ENCODE results near the gene NHSL2.

- TF ChIP-seq CREB1 (CRISPR knock-in tag; IDR thresholded peaks at IDR 0.05; ENCODE audit: low read depth) (no peak), EZH2phosphoT487 (IDR thresholded peaks at IDR 0.05; ENCODE audit: unreplicated experiment) (no peak), ZNF462 (CRISPR knock-in tag; IDR thresholded peaks at IDR 0.05) (no peak), POLR2AphosphoS5 (IDR thresholded peaks at IDR 0.05; ENCODE audit: low read depth) (no peak), EZH2 (IDR thresholded peaks at IDR 0.05; ENCODE audit: low read depth, unreplicated experiment) (no peak), JUNB (IDR thresholded peaks at IDR 0.05; ENCODE audit: unreplicated experiment) (no peak), NANOG (IDR thresholded peaks at IDR 0.05; ENCODE audit: borderline replicate concordance) (no peak)
- TF ChIP-seq, protein P1, sequence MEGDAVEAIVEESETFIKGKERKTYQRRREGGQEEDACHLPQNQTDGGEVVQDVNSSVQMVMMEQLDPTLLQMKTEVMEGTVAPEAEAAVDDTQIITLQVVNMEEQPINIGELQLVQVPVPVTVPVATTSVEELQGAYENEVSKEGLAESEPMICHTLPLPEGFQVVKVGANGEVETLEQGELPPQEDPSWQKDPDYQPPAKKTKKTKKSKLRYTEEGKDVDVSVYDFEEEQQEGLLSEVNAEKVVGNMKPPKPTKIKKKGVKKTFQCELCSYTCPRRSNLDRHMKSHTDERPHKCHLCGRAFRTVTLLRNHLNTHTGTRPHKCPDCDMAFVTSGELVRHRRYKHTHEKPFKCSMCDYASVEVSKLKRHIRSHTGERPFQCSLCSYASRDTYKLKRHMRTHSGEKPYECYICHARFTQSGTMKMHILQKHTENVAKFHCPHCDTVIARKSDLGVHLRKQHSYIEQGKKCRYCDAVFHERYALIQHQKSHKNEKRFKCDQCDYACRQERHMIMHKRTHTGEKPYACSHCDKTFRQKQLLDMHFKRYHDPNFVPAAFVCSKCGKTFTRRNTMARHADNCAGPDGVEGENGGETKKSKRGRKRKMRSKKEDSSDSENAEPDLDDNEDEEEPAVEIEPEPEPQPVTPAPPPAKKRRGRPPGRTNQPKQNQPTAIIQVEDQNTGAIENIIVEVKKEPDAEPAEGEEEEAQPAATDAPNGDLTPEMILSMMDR (conservative IDR thresholded peaks at IDR 0.05; ENCODE audit: low read depth in 2 of 2): no peak
- TF ChIP-seq, protein P2, sequence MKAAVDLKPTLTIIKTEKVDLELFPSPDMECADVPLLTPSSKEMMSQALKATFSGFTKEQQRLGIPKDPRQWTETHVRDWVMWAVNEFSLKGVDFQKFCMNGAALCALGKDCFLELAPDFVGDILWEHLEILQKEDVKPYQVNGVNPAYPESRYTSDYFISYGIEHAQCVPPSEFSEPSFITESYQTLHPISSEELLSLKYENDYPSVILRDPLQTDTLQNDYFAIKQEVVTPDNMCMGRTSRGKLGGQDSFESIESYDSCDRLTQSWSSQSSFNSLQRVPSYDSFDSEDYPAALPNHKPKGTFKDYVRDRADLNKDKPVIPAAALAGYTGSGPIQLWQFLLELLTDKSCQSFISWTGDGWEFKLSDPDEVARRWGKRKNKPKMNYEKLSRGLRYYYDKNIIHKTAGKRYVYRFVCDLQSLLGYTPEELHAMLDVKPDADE (IDR thresholded peaks at IDR 0.05): no peak
- TF ChIP-seq, protein P3, sequence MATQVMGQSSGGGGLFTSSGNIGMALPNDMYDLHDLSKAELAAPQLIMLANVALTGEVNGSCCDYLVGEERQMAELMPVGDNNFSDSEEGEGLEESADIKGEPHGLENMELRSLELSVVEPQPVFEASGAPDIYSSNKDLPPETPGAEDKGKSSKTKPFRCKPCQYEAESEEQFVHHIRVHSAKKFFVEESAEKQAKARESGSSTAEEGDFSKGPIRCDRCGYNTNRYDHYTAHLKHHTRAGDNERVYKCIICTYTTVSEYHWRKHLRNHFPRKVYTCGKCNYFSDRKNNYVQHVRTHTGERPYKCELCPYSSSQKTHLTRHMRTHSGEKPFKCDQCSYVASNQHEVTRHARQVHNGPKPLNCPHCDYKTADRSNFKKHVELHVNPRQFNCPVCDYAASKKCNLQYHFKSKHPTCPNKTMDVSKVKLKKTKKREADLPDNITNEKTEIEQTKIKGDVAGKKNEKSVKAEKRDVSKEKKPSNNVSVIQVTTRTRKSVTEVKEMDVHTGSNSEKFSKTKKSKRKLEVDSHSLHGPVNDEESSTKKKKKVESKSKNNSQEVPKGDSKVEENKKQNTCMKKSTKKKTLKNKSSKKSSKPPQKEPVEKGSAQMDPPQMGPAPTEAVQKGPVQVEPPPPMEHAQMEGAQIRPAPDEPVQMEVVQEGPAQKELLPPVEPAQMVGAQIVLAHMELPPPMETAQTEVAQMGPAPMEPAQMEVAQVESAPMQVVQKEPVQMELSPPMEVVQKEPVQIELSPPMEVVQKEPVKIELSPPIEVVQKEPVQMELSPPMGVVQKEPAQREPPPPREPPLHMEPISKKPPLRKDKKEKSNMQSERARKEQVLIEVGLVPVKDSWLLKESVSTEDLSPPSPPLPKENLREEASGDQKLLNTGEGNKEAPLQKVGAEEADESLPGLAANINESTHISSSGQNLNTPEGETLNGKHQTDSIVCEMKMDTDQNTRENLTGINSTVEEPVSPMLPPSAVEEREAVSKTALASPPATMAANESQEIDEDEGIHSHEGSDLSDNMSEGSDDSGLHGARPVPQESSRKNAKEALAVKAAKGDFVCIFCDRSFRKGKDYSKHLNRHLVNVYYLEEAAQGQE (IDR thresholded peaks at IDR 0.05; ENCODE audit: unreplicated experiment): no peak
These were observed 169.5 kb downstream of the NHSL2 start for GRCh38 chrX:72080150-72080549.

Measured in GM23338 (cell line).